GM18873 (cell line): ENCODE data around the gene LAMC3.

Experiments
- ATAC-seq: cut with Tn5 transposase; IDR thresholded peaks from one replicate; pipeline ENCODE4 v1.9.1; 2021; ENCODE audit warnings: mild to moderate bottlenecking, moderate library complexity, moderate number of reproducible peaks; ENCODE audit not compliant: unreplicated experiment, low FRiP score

LAMC3 gene

DNA sequence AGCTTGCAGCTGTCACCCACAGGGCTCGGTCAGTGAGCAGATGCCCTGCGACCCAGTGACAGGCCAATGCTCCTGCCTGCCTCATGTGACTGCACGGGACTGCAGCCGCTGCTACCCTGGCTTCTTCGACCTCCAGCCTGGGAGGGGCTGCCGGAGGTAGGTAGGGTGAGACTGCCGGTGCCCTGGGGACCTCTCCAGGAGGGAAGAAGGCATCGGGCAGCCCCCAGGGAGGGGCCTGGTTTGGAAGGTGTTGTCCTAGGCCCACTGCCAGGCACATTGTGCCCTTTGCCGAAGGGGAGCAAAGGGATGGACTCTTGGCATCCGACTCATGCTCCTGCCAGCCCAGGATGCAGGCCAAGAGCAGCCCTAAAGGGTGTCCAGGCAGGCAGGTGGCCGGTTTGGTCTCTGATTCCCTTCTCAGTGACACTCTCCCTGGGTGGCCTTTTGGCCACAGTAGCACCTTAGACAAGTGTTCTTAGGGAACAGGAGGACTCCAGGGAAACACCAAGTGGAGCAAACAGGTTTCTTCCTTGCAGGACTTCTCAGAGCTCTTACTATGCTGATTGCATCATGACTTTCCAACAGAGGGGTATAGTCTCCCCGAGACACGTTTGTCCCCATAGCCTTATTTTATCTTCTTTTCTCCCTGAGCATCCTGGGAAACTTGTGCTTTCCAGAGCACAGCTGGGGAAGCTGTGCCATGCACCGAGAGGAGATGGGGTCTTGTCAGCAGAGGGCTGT is 59.3 kb downstream of the LAMC3 start:
- ATAC-seq, result no peak

GRCh38 chr9:131069699-131070098 is 60.7 kb downstream of the LAMC3 start:
- no peak for ATAC-seq

- no peak for ATAC-seq
Observed at GRCh38 chr9:131072107-131072870, 63.3 kb downstream of the LAMC3 start.

DNA sequence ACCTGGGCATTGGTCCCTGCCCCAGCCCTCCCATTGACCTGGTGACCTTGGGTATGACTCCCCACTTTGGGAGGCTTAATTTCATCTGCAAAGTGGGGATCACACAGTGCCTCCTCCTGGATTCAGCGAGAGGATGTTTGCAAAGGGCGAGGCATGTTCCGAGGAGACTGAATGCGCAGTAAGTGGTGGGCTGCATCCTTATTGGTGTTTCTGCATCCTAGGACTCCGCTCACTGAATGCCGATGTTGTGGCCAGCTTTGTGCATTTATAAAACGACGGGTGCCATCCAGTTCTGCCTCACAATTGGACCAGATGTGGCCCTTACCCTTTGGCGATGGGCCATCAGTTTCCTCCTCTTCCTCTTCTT is 63.9 kb downstream of the LAMC3 start:
- no peak for ATAC-seq

GRCh38 chr9:131076347-131077195 is 67.6 kb downstream of the LAMC3 start:
- no peak for ATAC-seq

- ATAC-seq, result no peak
Observed at GRCh38 chr9:131078427-131079366, 69.7 kb downstream of the LAMC3 start.

DNA sequence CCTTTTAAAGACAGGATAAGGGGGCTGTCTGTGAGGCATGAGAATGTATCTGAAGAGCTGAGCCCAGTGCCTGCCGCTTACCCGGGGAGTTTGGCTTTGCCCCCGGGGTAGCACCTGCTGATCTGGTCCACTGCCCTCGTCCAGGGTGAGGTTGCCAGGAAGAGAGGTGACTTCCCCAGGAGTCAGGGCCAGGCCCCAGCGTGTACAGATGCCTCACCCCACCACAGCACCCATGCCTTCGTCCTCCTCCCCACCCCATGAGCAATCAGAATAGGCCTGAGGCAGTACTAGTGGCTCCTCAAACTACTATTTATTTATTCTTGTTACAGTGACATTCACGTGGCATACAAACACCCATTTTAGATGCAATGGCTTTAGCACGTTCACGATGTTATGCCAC is 71.6 kb downstream of the LAMC3 start:
- no peak for ATAC-seq

DNA sequence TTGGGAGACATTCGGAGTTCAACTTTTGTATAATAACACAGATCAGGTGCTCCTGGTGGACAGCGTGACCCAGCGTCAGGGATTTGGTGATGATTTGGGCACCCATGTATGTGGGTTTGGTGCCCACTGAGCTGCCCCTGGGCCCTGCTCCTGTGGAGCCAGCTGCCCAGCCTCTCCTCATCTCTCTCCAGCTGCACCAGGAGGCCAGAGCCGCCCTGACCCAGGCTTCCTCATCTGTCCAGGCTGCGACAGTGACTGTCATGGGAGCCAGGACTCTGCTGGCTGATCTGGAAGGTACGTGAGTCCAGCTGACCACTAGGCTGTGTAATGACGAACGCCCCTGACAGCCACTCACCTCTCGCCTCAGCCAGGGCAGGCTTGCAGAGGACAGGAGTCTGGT is 72.9 kb downstream of the LAMC3 start:
- ATAC-seq, result no peak

DNA sequence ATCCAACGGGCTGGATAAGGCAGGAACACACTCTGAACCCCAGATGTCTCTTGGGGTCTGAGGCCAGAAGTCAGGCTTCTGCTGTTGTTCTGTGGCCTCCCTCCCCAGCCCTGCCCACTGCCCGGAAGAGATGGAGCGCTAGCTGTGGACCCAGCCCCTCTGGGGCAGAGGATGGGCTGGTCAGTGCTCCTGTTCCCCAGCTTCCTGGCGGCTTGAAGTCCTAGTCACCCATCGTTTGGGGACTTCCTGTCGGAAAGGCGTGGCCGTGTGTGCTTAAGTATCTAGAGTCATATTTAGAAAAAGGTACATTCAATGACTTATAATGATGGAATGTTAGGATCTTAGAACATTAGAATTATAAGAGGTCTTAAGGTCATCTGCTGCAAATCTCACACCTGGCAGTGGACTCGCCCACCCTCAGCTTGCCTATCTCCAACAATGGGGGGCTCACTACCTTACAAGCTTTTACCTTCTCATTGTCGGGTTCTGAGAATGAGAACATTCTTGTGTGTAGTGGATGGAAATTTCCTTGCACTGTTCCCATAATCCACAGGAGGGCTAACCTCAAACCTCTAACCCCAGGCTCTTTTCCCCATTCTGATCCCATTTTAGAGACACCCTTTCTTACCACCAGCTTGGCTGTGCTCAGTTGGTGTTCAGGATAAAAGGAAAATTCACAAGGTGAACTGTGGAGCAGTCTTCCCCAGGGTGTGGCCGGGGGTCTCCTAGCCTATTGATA is 74.0 kb downstream of the LAMC3 start:
- ATAC-seq, result no peak

GRCh38 chr9:131084661-131085369 is 75.8 kb downstream of the LAMC3 start:
- ATAC-seq, result no peak

- no peak for ATAC-seq
Observed at GRCh38 chr9:131085370-131086122, 76.6 kb downstream of the LAMC3 start.

DNA sequence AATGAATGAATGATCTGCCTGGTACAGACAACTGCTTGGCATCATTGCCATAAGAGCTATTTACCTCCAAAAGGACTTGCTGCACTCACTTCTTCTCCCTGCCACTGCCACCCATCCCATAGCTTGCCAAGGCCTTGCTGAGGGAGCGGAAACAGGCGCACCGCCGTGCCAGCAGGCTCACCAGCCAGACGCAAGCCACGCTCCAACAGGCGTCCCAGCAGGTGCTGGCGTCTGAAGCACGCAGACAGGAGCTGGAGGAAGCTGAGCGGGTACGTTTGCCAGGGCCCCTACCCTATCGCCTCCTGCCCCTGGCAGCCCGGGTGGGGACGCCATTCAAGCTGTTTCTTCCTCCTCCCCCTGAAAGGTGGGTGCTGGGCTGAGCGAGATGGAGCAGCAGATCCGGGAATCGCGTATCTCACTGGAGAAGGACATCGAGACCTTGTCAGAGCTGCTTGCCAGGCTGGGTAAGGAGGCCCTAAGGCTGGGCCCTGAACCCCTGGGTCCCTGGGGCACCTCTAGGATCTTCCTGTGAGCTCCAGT is 78.5 kb downstream of the LAMC3 start:
- ATAC-seq, result no peak

GRCh38 chr9:131090025-131090787 is 81.2 kb downstream of the LAMC3 start:
- ATAC-seq, result no peak

- ATAC-seq, result no peak
Observed at GRCh38 chr9:131091352-131091992, 82.5 kb downstream of the LAMC3 start.

DNA sequence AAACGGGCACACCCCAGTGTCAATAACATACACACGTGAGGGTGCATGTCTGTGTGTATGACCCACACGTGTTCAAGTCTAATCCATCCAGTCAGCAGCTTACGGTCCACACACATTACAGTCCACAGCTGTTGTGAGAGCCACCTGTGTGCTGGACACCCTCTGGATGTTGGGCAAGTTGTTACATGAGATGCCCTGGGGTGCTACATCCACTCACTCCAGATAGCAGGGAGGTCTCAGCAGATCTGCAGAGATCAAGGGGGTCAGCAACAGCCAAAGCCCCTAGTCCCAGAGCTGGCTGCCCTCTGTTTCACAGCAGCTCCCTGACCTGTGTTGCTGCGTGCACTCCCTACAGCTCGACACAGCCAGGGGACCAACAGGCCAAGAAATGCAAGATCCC is 83.1 kb downstream of the LAMC3 start:
- no peak for ATAC-seq

DNA sequence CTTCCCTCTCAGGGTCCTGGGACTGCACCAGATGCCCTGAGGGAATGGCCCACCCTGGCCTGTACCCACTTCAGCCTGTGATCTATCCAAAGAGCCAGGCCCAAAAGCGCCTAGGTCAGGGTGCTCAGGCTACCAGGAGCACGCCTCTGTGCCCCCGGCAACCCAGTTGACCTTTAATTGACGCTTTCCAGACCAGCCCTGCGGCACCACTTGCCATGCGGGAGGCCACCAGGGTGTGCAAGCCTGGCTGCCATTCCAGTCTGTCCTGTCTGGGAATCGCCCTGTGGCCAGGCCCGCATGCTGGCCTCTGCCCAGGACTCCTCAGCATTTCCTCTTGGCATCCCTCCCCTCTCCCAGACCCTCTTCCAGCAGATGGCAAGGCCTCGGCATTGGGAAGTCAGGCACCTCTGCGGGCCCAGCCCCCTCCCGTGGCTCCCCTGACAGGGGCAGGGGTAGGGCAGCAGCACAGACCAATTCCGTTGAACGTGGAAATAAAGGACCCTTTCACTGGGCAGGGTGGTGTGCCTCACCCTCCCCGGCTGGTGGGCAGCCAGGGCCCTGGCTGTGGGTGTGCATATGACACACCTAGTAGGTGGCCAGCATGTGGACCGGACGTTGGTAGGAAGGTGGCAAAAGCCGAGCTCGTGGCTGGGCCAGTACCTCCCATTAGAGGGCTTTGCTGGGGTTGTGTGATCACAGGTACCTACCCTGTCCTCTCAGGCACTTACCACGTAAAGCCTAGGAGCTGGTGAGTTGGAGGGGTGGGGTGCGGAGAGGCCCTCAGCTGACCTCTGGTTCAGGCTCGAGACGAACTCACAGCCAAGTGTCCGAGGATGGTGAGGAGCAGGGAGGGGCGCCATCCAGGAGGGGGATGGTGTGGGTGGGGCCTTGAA is 83.8 kb downstream of the LAMC3 start:
- ATAC-seq, result no peak
